Type B pancreatic cell (in vitro differentiated cells): Measurements from ENCODE around the gene ENPP6. TPM values are rescaled to one million over a fixed set of nuclear protein-coding genes. Genes with fewer than 3 reads are reported as not detected.

Experiments used
- DNase-seq: peaks from one replicate; pipeline ENCODE4 v3.0.0; 2021; ENCODE audit warnings: mixed read lengths; ENCODE audit not compliant: unreplicated experiment; ENCODE audit errors: extremely low spot score
- H3K27ac Mint-ChIP-seq: 2 replicates; pipeline ENCODE4 v1.8.0; 2021; ENCODE audit warnings: mild to moderate bottlenecking, mixed read lengths
- H3K27me3 Mint-ChIP-seq: 2 replicates; pipeline ENCODE4 v1.8.0; 2021; ENCODE audit warnings: mixed read lengths
- H3K36me3 Mint-ChIP-seq: 2 replicates; pipeline ENCODE4 v1.8.0; 2021; ENCODE audit warnings: mixed read lengths
- H3K4me1 Mint-ChIP-seq: one replicate; pipeline ENCODE4 v1.8.0; 2021; ENCODE audit warnings: mixed read lengths; ENCODE audit not compliant: unreplicated experiment
- H3K4me3 Mint-ChIP-seq: 2 replicates; pipeline ENCODE4 v1.8.0; 2021; ENCODE audit warnings: mild to moderate bottlenecking, mixed read lengths
- H3K9me3 Mint-ChIP-seq: 2 replicates; pipeline ENCODE4 v1.8.0; 2021; ENCODE audit warnings: mixed read lengths
- total RNA-seq: library from RNA; stranded (reverse); gene quantifications from 2 replicates; pipeline ENCODE4 v1.2.1, GENCODE V29; 2021; ENCODE audit warnings: low replicate concordance
- TF ChIP-seq, protein P1 (sequence below): fragments of 200-600 bp; sonication (generic); conservative IDR thresholded peaks from 2 replicates; pipeline ENCODE4 v1.5.0; 2021; ENCODE audit warnings: antibody characterized with exemption, mild to moderate bottlenecking

ENPP6 gene
- total RNA-seq, 1 donor from 2014 or later, result 0.51 TPM

DNA sequence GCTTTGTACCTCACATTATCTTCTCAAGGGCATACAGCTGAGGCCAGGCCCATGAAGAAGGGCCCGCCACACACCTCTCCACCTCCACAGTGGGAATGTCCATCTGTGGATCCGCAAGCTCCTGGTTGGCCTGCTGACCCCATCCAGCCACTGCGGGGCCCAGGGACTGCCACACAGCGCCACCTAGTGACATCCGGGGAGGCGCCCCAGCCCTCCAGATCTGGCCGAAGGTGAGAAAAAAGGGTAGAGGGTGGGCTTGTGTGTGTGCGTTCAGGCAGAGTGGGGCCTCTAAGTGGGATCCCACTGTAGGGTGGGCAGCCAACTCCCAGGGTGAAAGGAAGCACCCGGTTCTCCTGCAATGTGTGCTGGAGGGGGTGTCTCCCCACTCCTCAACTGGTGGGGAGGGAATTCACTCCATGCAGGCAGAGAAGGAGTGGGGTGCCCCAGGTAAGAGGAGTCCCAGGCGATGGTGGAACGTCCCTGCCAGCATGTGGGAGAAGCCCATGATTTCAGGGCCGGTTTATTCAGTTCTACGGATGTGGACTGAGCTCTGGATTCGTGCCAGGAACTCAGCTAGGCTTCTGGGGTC lies 117.3 kb downstream of the ENPP6 start:
- no peak overlapping the region for H3K4me3 Mint-ChIP-seq
- H3K4me1 Mint-ChIP-seq, result peaks cover 41% of the 10 kb centered on the region
- TF ChIP-seq, protein P1, sequence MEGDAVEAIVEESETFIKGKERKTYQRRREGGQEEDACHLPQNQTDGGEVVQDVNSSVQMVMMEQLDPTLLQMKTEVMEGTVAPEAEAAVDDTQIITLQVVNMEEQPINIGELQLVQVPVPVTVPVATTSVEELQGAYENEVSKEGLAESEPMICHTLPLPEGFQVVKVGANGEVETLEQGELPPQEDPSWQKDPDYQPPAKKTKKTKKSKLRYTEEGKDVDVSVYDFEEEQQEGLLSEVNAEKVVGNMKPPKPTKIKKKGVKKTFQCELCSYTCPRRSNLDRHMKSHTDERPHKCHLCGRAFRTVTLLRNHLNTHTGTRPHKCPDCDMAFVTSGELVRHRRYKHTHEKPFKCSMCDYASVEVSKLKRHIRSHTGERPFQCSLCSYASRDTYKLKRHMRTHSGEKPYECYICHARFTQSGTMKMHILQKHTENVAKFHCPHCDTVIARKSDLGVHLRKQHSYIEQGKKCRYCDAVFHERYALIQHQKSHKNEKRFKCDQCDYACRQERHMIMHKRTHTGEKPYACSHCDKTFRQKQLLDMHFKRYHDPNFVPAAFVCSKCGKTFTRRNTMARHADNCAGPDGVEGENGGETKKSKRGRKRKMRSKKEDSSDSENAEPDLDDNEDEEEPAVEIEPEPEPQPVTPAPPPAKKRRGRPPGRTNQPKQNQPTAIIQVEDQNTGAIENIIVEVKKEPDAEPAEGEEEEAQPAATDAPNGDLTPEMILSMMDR, result peak; percentile 77
- H3K27ac Mint-ChIP-seq, result no peak overlapping the region
- H3K27me3 Mint-ChIP-seq, result peaks cover 20% of the 10 kb centered on the region
- peaks cover 9% of the 10 kb centered on the region for H3K9me3 Mint-ChIP-seq
- H3K36me3 Mint-ChIP-seq, result peaks cover 5% of the 10 kb centered on the region
- no peak for DNase-seq

GRCh38 chr4:184099535-184099966 lies 118.1 kb downstream of the ENPP6 start:
- peaks cover under 1% of the 10 kb centered on the region for H3K9me3 Mint-ChIP-seq
- DNase-seq, result no peak
- TF ChIP-seq, protein P1, result no peak
- H3K27ac Mint-ChIP-seq, result no peak overlapping the region
- H3K4me3 Mint-ChIP-seq, result peak overlapping the region; percentile 21
- H3K36me3 Mint-ChIP-seq, result peaks cover under 1% of the 10 kb centered on the region
- H3K4me1 Mint-ChIP-seq, result peaks cover 45% of the 10 kb centered on the region
- peaks cover 21% of the 10 kb centered on the region for H3K27me3 Mint-ChIP-seq

- Mint-ChIP-seq H3K27me3 (peaks cover 23% of the 10 kb centered on the region), H3K36me3 (no peaks in the 10 kb centered on the region), H3K9me3 (no peaks in the 10 kb centered on the region), H3K4me1 (peaks cover 41% of the 10 kb centered on the region), H3K4me3 (no peak overlapping the region), H3K27ac (no peak overlapping the region)
- no peak for DNase-seq
- TF ChIP-seq, protein P1, result no peak
These were observed 118.7 kb downstream of the ENPP6 start for GRCh38 chr4:184099000-184099399.

- H3K4me3 Mint-ChIP-seq, result no peak overlapping the region
- H3K27ac Mint-ChIP-seq, result no peak overlapping the region
- peaks cover 32% of the 10 kb centered on the region for H3K4me1 Mint-ChIP-seq
- peaks cover 23% of the 10 kb centered on the region for H3K27me3 Mint-ChIP-seq
- H3K36me3 Mint-ChIP-seq, result no peaks in the 10 kb centered on the region
- no peak for DNase-seq
- TF ChIP-seq, protein P1, result no peak
- H3K9me3 Mint-ChIP-seq, result no peaks in the 10 kb centered on the region
These were observed 119.9 kb downstream of the ENPP6 start for GRCh38 chr4:184097815-184098214.

GRCh38 chr4:184097241-184097605 lies 120.5 kb downstream of the ENPP6 start:
- no peaks in the 10 kb centered on the region for H3K9me3 Mint-ChIP-seq
- no peaks in the 10 kb centered on the region for H3K36me3 Mint-ChIP-seq
- H3K27ac Mint-ChIP-seq, result no peak overlapping the region
- DNase-seq, result no peak
- peaks cover 23% of the 10 kb centered on the region for H3K27me3 Mint-ChIP-seq
- H3K4me1 Mint-ChIP-seq, result peaks cover 32% of the 10 kb centered on the region
- no peak overlapping the region for H3K4me3 Mint-ChIP-seq
- TF ChIP-seq, protein P1, result no peak
